Measurements from ENCODE around the gene SOX6.

SOX6 gene

GRCh38 chr11:15989685-15990084 is 366.7 kb downstream of the SOX6 start:
- DNase-seq (ENCODE audit: low spot score) = no peak

- DNase-seq (ENCODE audit: low spot score) = no peak
Measured at GRCh38 chr11:15988693-15989231, 367.6 kb downstream of the SOX6 start.

GRCh38 chr11:15988016-15988550 is 368.3 kb downstream of the SOX6 start:
- DNase-seq (ENCODE audit: low spot score) = no peak

- DNase-seq (ENCODE audit: low spot score) = no peak
Measured at GRCh38 chr11:15987046-15987445, 369.3 kb downstream of the SOX6 start.

GRCh38 chr11:15985860-15986139 is 370.5 kb downstream of the SOX6 start:
- DNase-seq (ENCODE audit: low spot score) = no peak

- no peak for DNase-seq (ENCODE audit: low spot score)
Measured at GRCh38 chr11:15985127-15985859, 371.1 kb downstream of the SOX6 start.

- no peak for DNase-seq (ENCODE audit: low spot score)
Measured at GRCh38 chr11:15981292-15981691, 375.1 kb downstream of the SOX6 start.

GRCh38 chr11:15977116-15977515 is 379.2 kb downstream of the SOX6 start:
- DNase-seq (ENCODE audit: low spot score) = no peak

- peak; percentile 51 for DNase-seq (ENCODE audit: low spot score)
Measured at GRCh38 chr11:15976433-15977045, 379.8 kb downstream of the SOX6 start.

- DNase-seq (ENCODE audit: low spot score) = no peak
Measured at GRCh38 chr11:15975742-15976141, 380.6 kb downstream of the SOX6 start.

- no peak for DNase-seq (ENCODE audit: low spot score)
Measured at GRCh38 chr11:15972838-15973237, 383.5 kb downstream of the SOX6 start.

- DNase-seq (ENCODE audit: low spot score) = no peak
Measured at GRCh38 chr11:15971215-15971546, 385.2 kb downstream of the SOX6 start.

GRCh38 chr11:15970506-15971214 is 385.7 kb downstream of the SOX6 start:
- no peak for DNase-seq (ENCODE audit: low spot score)

GRCh38 chr11:15969701-15970329 is 386.5 kb downstream of the SOX6 start:
- DNase-seq (ENCODE audit: low spot score) = no peak

GRCh38 chr11:15969281-15969680 is 387.1 kb downstream of the SOX6 start:
- peak; percentile 60 for DNase-seq (ENCODE audit: low spot score)

GRCh38 chr11:15968461-15969130 is 387.8 kb downstream of the SOX6 start:
- no peak for DNase-seq (ENCODE audit: low spot score)

- no peak for DNase-seq (ENCODE audit: low spot score)
Measured at GRCh38 chr11:15967966-15968365, 388.4 kb downstream of the SOX6 start.

GRCh38 chr11:15967166-15967565 is 389.2 kb downstream of the SOX6 start:
- no peak for DNase-seq (ENCODE audit: low spot score)

GRCh38 chr11:15965562-15966250 is 390.6 kb downstream of the SOX6 start:
- DNase-seq (ENCODE audit: low spot score) = no peak

- DNase-seq (ENCODE audit: low spot score) = no peak
Measured at GRCh38 chr11:15963266-15963665, 393.1 kb downstream of the SOX6 start.

GRCh38 chr11:15958910-15959309 is 397.4 kb downstream of the SOX6 start:
- DNase-seq (ENCODE audit: low spot score) = no peak

Data from AG08396 (cell line).